ENCODE results near the gene GALNT15. TPM values are rescaled to one million over a fixed set of nuclear protein-coding genes. Genes with fewer than 3 reads are reported as not detected.

The GALNT15 gene
- polyA plus RNA-seq, 1 of the 3 experiments (the other 2 are of a cell fraction) = 4.7 TPM

GRCh38 chr3:16264174-16264707 lies 89.8 kb downstream of the GALNT15 start:
- peaks cover 5 to 17% of the 10 kb centered on the region in 2 experiments for H3K4me1 ChIP-seq (ENCODE audit: control insufficient read depth in 1 of 2, insufficient read depth in 2 of 2, low read depth in 1 of 2, low read length in 1 of 2)
- ChIA-PET POLR2A (interaction anchor here (1.0 to 1.9 kb wide), 4 partner anchors 21 to 257 kb away, joined by 3 to 11 read pairs (median 5); partner anchors contain the start of gene RFTN1), CTCF (interaction anchor here (0.8 to 2.9 kb wide), 9 partner anchors 10 to 1062 kb away, joined by 3 to 18 read pairs (median 4); no protein-coding TSS in a partner anchor)
- no peaks in the 10 kb centered on the region for H3K9me2 ChIP-seq
- TF ChIP-seq SMC3 (IDR thresholded peaks at IDR 0.05; ENCODE audit: low read depth, low read length) = no peak
- no peak for TF ChIP-seq RXRA (IDR thresholded peaks at IDR 0.05; ENCODE audit: borderline replicate concordance, low read depth)
- TF ChIP-seq FOXJ3 (CRISPR knock-in tag; IDR thresholded peaks at IDR 0.05) = no peak
- TF ChIP-seq GABPA (IDR thresholded peaks at IDR 0.05; ENCODE audit: low read depth) = no peak
- no peak for TF ChIP-seq GATA2 (CRISPR knock-in tag; IDR thresholded peaks at IDR 0.05)
- H2AFZ ChIP-seq (ENCODE audit: low read depth) = peak overlapping the region; percentile 54
- peak overlapping the region; percentile 92 for H3K4me2 ChIP-seq
- no peaks in the 10 kb centered on the region for H3K9me3 ChIP-seq
- DNase-seq = no peak
- H3K36me3 ChIP-seq (replicated peaks in 1 of 2; ENCODE audit: control insufficient read depth in 1 of 2, insufficient read depth in 2 of 2, low read length in 1 of 2) = peaks cover 31 to 36% of the 10 kb centered on the region in 2 experiments
- no peaks in the 10 kb centered on the region for H3K27me3 ChIP-seq (ENCODE audit: insufficient read depth)
- peak overlapping the region; percentile 93 for H3K9ac ChIP-seq
- H3K79me2 ChIP-seq (ENCODE audit: insufficient read depth) = peaks cover 78% of the 10 kb centered on the region
- peak overlapping the region; percentile 72 to 83 for H3K27ac ChIP-seq (ENCODE audit: low read depth in 2 of 2, low read length in 1 of 2)
- no peaks in the 10 kb centered on the region for H4K20me1 ChIP-seq (ENCODE audit: insufficient read depth)
- WGBS (ENCODE audit: low lambda C conversion rate) = 1% methylated on average over 20 of the region's 21 CpGs
- H3F3A ChIP-seq (replicated peaks; ENCODE audit: insufficient read depth) = peaks cover 5% of the 10 kb centered on the region
- H3K4me3 ChIP-seq (ENCODE audit: low read depth in 2 of 2, low read length in 1 of 2) = peak overlapping the region; percentile 83 to 86

GRCh38 chr3:16264708-16265454 lies 90.4 kb downstream of the GALNT15 start, which contains the start of the genes DPH3 and OXNAD1:
DPH3 (minus strand) TSS chr3:16264943; CDS start chr3:16264876, 67 bp downstream.
OXNAD1 (plus strand) TSS chr3:16265212; CDS start chr3:16270953, 5,741 bp downstream.
- peak within 1 kb of the TSS; percentile 83 for H2AFZ ChIP-seq (ENCODE audit: low read depth)
- H3K27me3 ChIP-seq (ENCODE audit: insufficient read depth) = no peaks in the 10 kb centered on the region
- peaks cover 25 to 36% of the 10 kb centered on the region in 2 experiments for H3K36me3 ChIP-seq (replicated peaks in 1 of 2; ENCODE audit: control insufficient read depth in 1 of 2, insufficient read depth in 2 of 2, low read length in 1 of 2)
- no peaks in the 10 kb centered on the region for H4K20me1 ChIP-seq (ENCODE audit: insufficient read depth)
- DNase-seq = peak; percentile 93
- WGBS (ENCODE audit: low lambda C conversion rate) = 1% methylated on average over 40 of the region's 61 CpGs
- H3K79me2 ChIP-seq (ENCODE audit: insufficient read depth) = peaks cover 75% of the 10 kb centered on the region
- ChIA-PET CTCF (interaction anchor here (0.8 to 2.9 kb wide), 9 partner anchors 14 to 1063 kb away, joined by 3 to 18 read pairs (median 4); no protein-coding TSS in a partner anchor), POLR2A (interaction anchor here (0.8 to 1.9 kb wide), 5 partner anchors 20 to 256 kb away, joined by 3 to 11 read pairs (median 4); partner anchors contain the start of gene RFTN1)
- peaks cover 5% of the 10 kb centered on the region for H3F3A ChIP-seq (replicated peaks; ENCODE audit: insufficient read depth)
- H3K9ac ChIP-seq = peak within 1 kb of the TSS; percentile 93
- H3K4me2 ChIP-seq = peak within 1 kb of the TSS; percentile 92
- peak within 1 kb of the TSS; percentile 83 to 86 for H3K27ac ChIP-seq (ENCODE audit: low read depth in 2 of 2, low read length in 1 of 2)
- H3K9me2 ChIP-seq = no peaks in the 10 kb centered on the region
- peaks cover 5 to 17% of the 10 kb centered on the region in 2 experiments for H3K4me1 ChIP-seq (ENCODE audit: control insufficient read depth in 1 of 2, insufficient read depth in 2 of 2, low read depth in 1 of 2, low read length in 1 of 2)
- H3K4me3 ChIP-seq (ENCODE audit: low read depth in 2 of 2, low read length in 1 of 2) = peak within 1 kb of the TSS; percentile 83 to 86
- H3K9me3 ChIP-seq = no peaks in the 10 kb centered on the region
- peak; percentile 87 for TF ChIP-seq POLR2AphosphoS5 (IDR thresholded peaks at IDR 0.05; ENCODE audit: low read depth, low read length)
- TF ChIP-seq, protein P1, sequence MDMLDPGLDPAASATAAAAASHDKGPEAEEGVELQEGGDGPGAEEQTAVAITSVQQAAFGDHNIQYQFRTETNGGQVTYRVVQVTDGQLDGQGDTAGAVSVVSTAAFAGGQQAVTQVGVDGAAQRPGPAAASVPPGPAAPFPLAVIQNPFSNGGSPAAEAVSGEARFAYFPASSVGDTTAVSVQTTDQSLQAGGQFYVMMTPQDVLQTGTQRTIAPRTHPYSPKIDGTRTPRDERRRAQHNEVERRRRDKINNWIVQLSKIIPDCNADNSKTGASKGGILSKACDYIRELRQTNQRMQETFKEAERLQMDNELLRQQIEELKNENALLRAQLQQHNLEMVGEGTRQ (IDR thresholded peaks at IDR 0.05; ENCODE audit: borderline replicate concordance, low read depth, low read length) = no peak
- no peak for TF ChIP-seq RXRA (IDR thresholded peaks at IDR 0.05; ENCODE audit: borderline replicate concordance, low read depth)
- TF ChIP-seq SIN3A (IDR thresholded peaks at IDR 0.05; ENCODE audit: borderline replicate concordance, low read depth, low read length) = peak; percentile 79; the same call in 1 of the 2 replicates
- TF ChIP-seq EP300 (IDR thresholded peaks at IDR 0.05; ENCODE audit: borderline replicate concordance in 1 of 2, low read depth in 1 of 2, low read length in 1 of 2) = no peak
- TF ChIP-seq NFIC (IDR thresholded peaks at IDR 0.05; ENCODE audit: borderline replicate concordance) = no peak
- no peak for TF ChIP-seq GATA2 (CRISPR knock-in tag; IDR thresholded peaks at IDR 0.05)
- TF ChIP-seq ZBTB33 (IDR thresholded peaks at IDR 0.05; ENCODE audit: borderline replicate concordance, low read depth) = no peak
- TF ChIP-seq RAD21 (IDR thresholded peaks at IDR 0.05; ENCODE audit: low read length) = no peak
- TF ChIP-seq FOXM1 (IDR thresholded peaks at IDR 0.05; ENCODE audit: low read depth) = no peak
- peak; percentile 43; the same call in 1 of the 2 replicates for TF ChIP-seq TAF1 (IDR thresholded peaks at IDR 0.05; ENCODE audit: borderline replicate concordance, low read depth, low read length)
- TF ChIP-seq TEAD4 (IDR thresholded peaks at IDR 0.05; ENCODE audit: borderline replicate concordance, insufficient read depth) = no peak
- TF ChIP-seq YY1 (IDR thresholded peaks at IDR 0.05; ENCODE audit: low read depth) = peak; percentile 62; the same call in 1 of the 2 replicates
- no peak for TF ChIP-seq FOXJ3 (CRISPR knock-in tag; IDR thresholded peaks at IDR 0.05)
- no peak for TF ChIP-seq REST (IDR thresholded peaks at IDR 0.05; ENCODE audit: low read depth, low read length)
- peak; percentile 88 for TF ChIP-seq RFX5 (IDR thresholded peaks at IDR 0.05; ENCODE audit: low read length)
